ENCODE data around the gene TMEM41B.
"Not testable (repeated sequence)": the region's sequence is repeated elsewhere in the genome, so short reads cannot be mapped to it uniquely, and the experiment has no call there.

TMEM41B gene

GRCh38 chr11:9304178-9304577 is 10.2 kb downstream of the TMEM41B start:
- DNase-seq (ENCODE audit: low spot score), result no peak

GRCh38 chr11:9302448-9302847 is 11.9 kb downstream of the TMEM41B start:
- DNase-seq (ENCODE audit: low spot score), result no peak

- no peak for DNase-seq (ENCODE audit: low spot score)
Measured at GRCh38 chr11:9301720-9302119, 12.7 kb downstream of the TMEM41B start.

GRCh38 chr11:9293646-9294045 is 20.7 kb downstream of the TMEM41B start:
- DNase-seq (ENCODE audit: low spot score), result no peak

- no peak for DNase-seq (ENCODE audit: low spot score)
Measured at GRCh38 chr11:9285850-9286587, 28.4 kb downstream of the TMEM41B start.

GRCh38 chr11:9280655-9281301 is 33.6 kb downstream of the TMEM41B start:
- no peak for DNase-seq (ENCODE audit: low spot score)

- DNase-seq (ENCODE audit: low spot score), result no peak
Measured at GRCh38 chr11:9277176-9277575, 37.2 kb downstream of the TMEM41B start.

GRCh38 chr11:9276571-9276970 is 37.8 kb downstream of the TMEM41B start:
- peak; percentile 42 for DNase-seq (ENCODE audit: low spot score)

GRCh38 chr11:9274499-9275258 is 39.7 kb downstream of the TMEM41B start:
- DNase-seq (ENCODE audit: low spot score), result no peak

GRCh38 chr11:9273376-9274336 is 40.7 kb downstream of the TMEM41B start:
- DNase-seq (ENCODE audit: low spot score), result no peak

- no peak for DNase-seq (ENCODE audit: low spot score)
Measured at GRCh38 chr11:9269492-9270013, 44.8 kb downstream of the TMEM41B start.

GRCh38 chr11:9267680-9268079 is 46.7 kb downstream of the TMEM41B start:
- no peak for DNase-seq (ENCODE audit: low spot score)

- DNase-seq (ENCODE audit: low spot score), result no peak
Measured at GRCh38 chr11:9266926-9267325, 47.5 kb downstream of the TMEM41B start.

- DNase-seq (ENCODE audit: low spot score), result no peak
Measured at GRCh38 chr11:9266132-9266736, 48.2 kb downstream of the TMEM41B start.

GRCh38 chr11:9265211-9266131 is 48.9 kb downstream of the TMEM41B start, which contains the start of gene DENND5A:
Gene DENND5A, minus strand, starts transcription at chr11:9265350. Its CDS starts 281 bp downstream, at chr11:9265069.
- DNase-seq (ENCODE audit: low spot score), result peak; percentile 98

GRCh38 chr11:9264316-9265210 is 49.8 kb downstream of the TMEM41B start:
- peak; percentile 48 for DNase-seq (ENCODE audit: low spot score)

GRCh38 chr11:9263840-9264315 is 50.5 kb downstream of the TMEM41B start:
- no peak for DNase-seq (ENCODE audit: low spot score)

GRCh38 chr11:9260838-9261146 is 53.6 kb downstream of the TMEM41B start:
- not testable (repeated sequence) for DNase-seq (ENCODE audit: low spot score)

Measured in D341Med (cell line).